ENCODE results near the gene ANKRD22.

The ANKRD22 gene

DNA sequence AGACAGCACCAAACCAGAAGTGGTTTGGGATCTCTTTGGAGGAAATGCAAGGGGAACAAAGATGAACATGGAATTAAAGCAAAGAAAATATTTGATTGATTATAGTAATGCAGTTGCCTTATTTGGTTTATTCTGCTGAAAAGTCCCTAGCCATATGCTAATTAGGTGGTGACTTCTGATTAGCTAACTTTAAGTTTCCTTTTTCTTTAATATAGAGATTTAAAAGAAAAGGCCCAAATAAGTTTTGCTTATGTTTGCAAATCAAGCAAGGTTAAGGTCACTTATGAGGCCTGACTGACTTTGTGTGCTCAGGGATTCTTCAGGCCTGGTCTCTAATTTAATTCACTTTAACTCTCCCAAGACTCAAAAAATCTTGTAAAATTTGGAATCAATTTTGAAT, 6.2 kb upstream of the ANKRD22 start:
- no peak overlapping the region for H3K27ac ChIP-seq (ENCODE audit: low read depth, low read length, poor library complexity, severe bottlenecking)
- no peaks in the 10 kb centered on the region for H4K20me1 ChIP-seq (ENCODE audit: insufficient read depth, low read length)
- H3K4me2 ChIP-seq (ENCODE audit: low read length) = no peak overlapping the region

DNA sequence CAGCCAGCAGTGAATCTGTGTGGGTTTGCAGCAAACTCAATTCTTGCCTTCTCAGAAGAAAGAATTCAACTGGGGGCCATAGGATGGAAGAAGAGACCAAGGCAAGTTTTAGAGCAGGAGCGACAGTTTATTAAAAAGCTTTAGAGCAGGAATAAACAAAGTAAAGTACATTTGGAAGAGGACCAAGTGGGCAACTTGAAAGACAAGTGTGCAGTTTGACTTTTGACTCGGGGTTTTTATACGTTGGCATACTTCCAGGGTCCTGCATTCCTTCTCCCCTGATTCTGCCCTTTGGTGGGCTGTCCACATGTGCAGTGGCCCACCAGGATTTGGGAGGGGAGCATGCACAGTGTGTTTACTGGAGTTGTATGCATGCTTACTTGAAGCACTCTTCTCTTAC, 3.0 kb upstream of the ANKRD22 start:
- Histone ChIP-seq H3K27ac (ENCODE audit: low read depth, low read length, poor library complexity, severe bottlenecking) (no peak overlapping the region), H3K9ac (ENCODE audit: low read length) (no peak overlapping the region), H3K9me3 (ENCODE audit: low read length) (no peaks in the 10 kb centered on the region), H3K4me3 (ENCODE audit: low read depth, low read length, poor library complexity, severe bottlenecking) (no peak overlapping the region), H3K9me2 (ENCODE audit: low read depth, low read length) (no peaks in the 10 kb centered on the region), H3K36me3 (ENCODE audit: insufficient read depth, low read length) (no peaks in the 10 kb centered on the region), H4K20me1 (ENCODE audit: insufficient read depth, low read length) (no peaks in the 10 kb centered on the region), H2AFZ (ENCODE audit: low read length) (no peak overlapping the region), H3K4me2 (ENCODE audit: low read length) (no peak overlapping the region), H3K79me2 (ENCODE audit: insufficient read depth, low read length) (no peaks in the 10 kb centered on the region), H3K27me3 (ENCODE audit: insufficient read depth, low read length) (no peaks in the 10 kb centered on the region), H3K4me1 (ENCODE audit: insufficient read depth, low read length, severe bottlenecking) (no peaks in the 10 kb centered on the region), H3F3A (ENCODE audit: insufficient read depth, low read length) (no peaks in the 10 kb centered on the region)
- TF ChIP-seq EZH2 (IDR thresholded peaks at IDR 0.05; ENCODE audit: borderline replicate concordance, low read length) = no peak
- TF ChIP-seq, protein P1, sequence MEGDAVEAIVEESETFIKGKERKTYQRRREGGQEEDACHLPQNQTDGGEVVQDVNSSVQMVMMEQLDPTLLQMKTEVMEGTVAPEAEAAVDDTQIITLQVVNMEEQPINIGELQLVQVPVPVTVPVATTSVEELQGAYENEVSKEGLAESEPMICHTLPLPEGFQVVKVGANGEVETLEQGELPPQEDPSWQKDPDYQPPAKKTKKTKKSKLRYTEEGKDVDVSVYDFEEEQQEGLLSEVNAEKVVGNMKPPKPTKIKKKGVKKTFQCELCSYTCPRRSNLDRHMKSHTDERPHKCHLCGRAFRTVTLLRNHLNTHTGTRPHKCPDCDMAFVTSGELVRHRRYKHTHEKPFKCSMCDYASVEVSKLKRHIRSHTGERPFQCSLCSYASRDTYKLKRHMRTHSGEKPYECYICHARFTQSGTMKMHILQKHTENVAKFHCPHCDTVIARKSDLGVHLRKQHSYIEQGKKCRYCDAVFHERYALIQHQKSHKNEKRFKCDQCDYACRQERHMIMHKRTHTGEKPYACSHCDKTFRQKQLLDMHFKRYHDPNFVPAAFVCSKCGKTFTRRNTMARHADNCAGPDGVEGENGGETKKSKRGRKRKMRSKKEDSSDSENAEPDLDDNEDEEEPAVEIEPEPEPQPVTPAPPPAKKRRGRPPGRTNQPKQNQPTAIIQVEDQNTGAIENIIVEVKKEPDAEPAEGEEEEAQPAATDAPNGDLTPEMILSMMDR (IDR thresholded peaks at IDR 0.05; ENCODE audit: low read length) = no peak

More for the DNA sequence above, 6.2 kb upstream of the ANKRD22 start:
- no peaks in the 10 kb centered on the region for H3K4me1 ChIP-seq (ENCODE audit: insufficient read depth, low read length, severe bottlenecking)
- H2AFZ ChIP-seq (ENCODE audit: low read length) = no peak overlapping the region
- H3K9me3 ChIP-seq (ENCODE audit: low read length) = no peaks in the 10 kb centered on the region
- no peaks in the 10 kb centered on the region for H3K9me2 ChIP-seq (ENCODE audit: low read depth, low read length)
- no peaks in the 10 kb centered on the region for H3F3A ChIP-seq (ENCODE audit: insufficient read depth, low read length)
- TF ChIP-seq EZH2 (IDR thresholded peaks at IDR 0.05; ENCODE audit: borderline replicate concordance, low read length) = no peak
- TF ChIP-seq, protein P1 (IDR thresholded peaks at IDR 0.05; ENCODE audit: low read length) = no peak
- H3K36me3 ChIP-seq (ENCODE audit: insufficient read depth, low read length) = no peaks in the 10 kb centered on the region
- H3K79me2 ChIP-seq (ENCODE audit: insufficient read depth, low read length) = no peaks in the 10 kb centered on the region
- no peak overlapping the region for H3K4me3 ChIP-seq (ENCODE audit: low read depth, low read length, poor library complexity, severe bottlenecking)
- no peaks in the 10 kb centered on the region for H3K27me3 ChIP-seq (ENCODE audit: insufficient read depth, low read length)
- H3K9ac ChIP-seq (ENCODE audit: low read length) = no peak overlapping the region

DNA sequence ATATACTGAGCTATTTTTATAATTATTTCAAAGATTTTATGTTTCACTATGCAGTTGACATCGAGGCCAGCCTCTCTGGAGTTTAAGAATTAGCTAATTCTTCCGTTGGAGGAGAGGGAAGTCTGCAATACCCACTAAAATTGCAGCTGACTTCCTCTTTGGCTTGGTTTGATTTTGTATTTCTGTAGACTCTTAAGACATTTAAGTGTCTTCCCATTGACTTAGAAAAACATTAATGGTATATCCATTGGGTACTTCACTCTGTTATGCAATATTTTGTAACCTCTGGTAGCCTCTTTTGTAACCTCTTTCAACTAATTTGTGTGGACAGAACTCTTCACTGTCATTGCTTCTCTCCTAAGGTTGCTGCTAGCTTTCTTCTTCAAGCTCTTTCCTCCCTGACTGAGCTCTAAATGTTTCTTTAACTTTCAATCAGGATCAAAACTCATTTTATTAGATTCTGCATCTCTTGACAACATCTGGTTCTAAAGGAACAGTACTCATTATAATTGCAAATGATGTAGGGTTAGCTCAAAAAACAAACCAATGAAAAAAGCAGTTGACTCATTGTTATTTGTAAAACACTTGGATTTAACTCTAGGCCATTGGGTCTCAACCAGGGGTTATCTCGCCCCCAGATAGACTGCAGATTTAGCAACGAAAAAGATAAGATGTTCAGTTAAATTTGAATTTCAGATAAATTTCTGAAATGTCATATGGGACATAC, 1.7 kb upstream of the ANKRD22 start:
- no peak overlapping the region for H3K4me2 ChIP-seq (ENCODE audit: low read length)
- H3K27ac ChIP-seq (ENCODE audit: low read depth, low read length, poor library complexity, severe bottlenecking) = no peak overlapping the region

More for the DNA sequence above, 1.7 kb upstream of the ANKRD22 start:
- no peaks in the 10 kb centered on the region for H3K79me2 ChIP-seq (ENCODE audit: insufficient read depth, low read length)
- no peaks in the 10 kb centered on the region for H3F3A ChIP-seq (ENCODE audit: insufficient read depth, low read length)
- no peak overlapping the region for H3K4me3 ChIP-seq (ENCODE audit: low read depth, low read length, poor library complexity, severe bottlenecking)
- H3K9ac ChIP-seq (ENCODE audit: low read length) = no peak overlapping the region
- TF ChIP-seq, protein P1 (IDR thresholded peaks at IDR 0.05; ENCODE audit: low read length) = no peak
- no peak for TF ChIP-seq EZH2 (IDR thresholded peaks at IDR 0.05; ENCODE audit: borderline replicate concordance, low read length)
- no peaks in the 10 kb centered on the region for H4K20me1 ChIP-seq (ENCODE audit: insufficient read depth, low read length)
- H3K4me1 ChIP-seq (ENCODE audit: insufficient read depth, low read length, severe bottlenecking) = no peaks in the 10 kb centered on the region
- H2AFZ ChIP-seq (ENCODE audit: low read length) = no peak overlapping the region
- H3K27me3 ChIP-seq (ENCODE audit: insufficient read depth, low read length) = no peaks in the 10 kb centered on the region
- H3K36me3 ChIP-seq (ENCODE audit: insufficient read depth, low read length) = no peaks in the 10 kb centered on the region
- no peaks in the 10 kb centered on the region for H3K9me3 ChIP-seq (ENCODE audit: low read length)
- H3K9me2 ChIP-seq (ENCODE audit: low read depth, low read length) = no peaks in the 10 kb centered on the region

All from OCI-LY1 (cell line).